ACC112 (cell line): Measurements from ENCODE around the gene NF1.
A peak's percentile ranks its signal among the peaks of the same experiment; 100 is the strongest.
"Not testable (repeated sequence)": the region's sequence is repeated elsewhere in the genome, so short reads cannot be mapped to it uniquely, and the experiment has no call there.

Experiments
- H2AFZ ChIP-seq: fragments of 200-600 bp; sonication (generic); one replicate; pipeline ENCODE4 v1.6.0; 2017; ENCODE audit warnings: antibody characterized with exemption, low read length; ENCODE audit not compliant: unreplicated experiment
- H3K27ac ChIP-seq: fragments of 200-600 bp; sonication (generic); 2 replicates; pipeline ENCODE4 v1.5.1; 2014; ENCODE audit warnings: low read depth, mild to moderate bottlenecking, antibody characterized with exemption, low read length, moderate library complexity
- H3K27me3 ChIP-seq: fragments of 200-600 bp; sonication (generic); 2 replicates; pipeline ENCODE4 v1.6.1; 2014; ENCODE audit warnings: mild to moderate bottlenecking, antibody characterized with exemption, low read length, moderate library complexity, mixed read lengths; ENCODE audit not compliant: insufficient read depth
- H3K36me3 ChIP-seq: fragments of 200-600 bp; sonication (generic); 2 replicates; pipeline ENCODE4 v1.6.1; 2016; ENCODE audit warnings: mild to moderate bottlenecking, antibody characterized with exemption, low read length, moderate library complexity, mixed read lengths; ENCODE audit not compliant: insufficient read depth
- H3K4me1 ChIP-seq: fragments of 200-600 bp; sonication (generic); one replicate; pipeline ENCODE4 v1.6.1; 2016; ENCODE audit warnings: low read length, mixed read lengths; ENCODE audit not compliant: insufficient read depth, unreplicated experiment, control insufficient read depth
- H3K4me3 ChIP-seq: fragments of 200-600 bp; sonication (generic); 2 replicates; pipeline ENCODE4 v1.5.1; 2014; ENCODE audit warnings: mild to moderate bottlenecking, low read depth, low read length
- H3K79me2 ChIP-seq: fragments of 200-600 bp; sonication (generic); one replicate; pipeline ENCODE4 v1.6.0; 2016; ENCODE audit warnings: low read length; ENCODE audit not compliant: control insufficient read depth, unreplicated experiment, insufficient read depth

Gene NF1

GRCh38 chr17:31251105-31251969 is 156.6 kb downstream of the NF1 start:
- peak overlapping the region; percentile 33; the same call in 1 of the 2 replicates for H3K4me3 ChIP-seq
- H3K36me3 ChIP-seq = peaks cover 10% of the 10 kb centered on the region; the same call in 1 of the 2 replicates
- H3K27ac ChIP-seq = peak overlapping the region; percentile 74
- H3K27me3 ChIP-seq = no peaks in the 10 kb centered on the region
- no peak overlapping the region for H2AFZ ChIP-seq
- H3K79me2 ChIP-seq = no peaks in the 10 kb centered on the region
- peaks cover 39% of the 10 kb centered on the region for H3K4me1 ChIP-seq

GRCh38 chr17:31251970-31252328 is 157.2 kb downstream of the NF1 start:
- H3K36me3 ChIP-seq = 0 out of 2 replicates have a peak, but pooled peaks cover 6% of the 10 kb centered on the region
- no peak overlapping the region for H3K27ac ChIP-seq
- peaks cover 39% of the 10 kb centered on the region for H3K4me1 ChIP-seq
- no peaks in the 10 kb centered on the region for H3K27me3 ChIP-seq
- no peaks in the 10 kb centered on the region for H3K79me2 ChIP-seq
- H3K4me3 ChIP-seq = no peak overlapping the region
- H2AFZ ChIP-seq = no peak overlapping the region

- Histone ChIP-seq H3K79me2 (no peaks in the 10 kb centered on the region), H3K27me3 (no peaks in the 10 kb centered on the region), H3K4me1 (peaks cover 39% of the 10 kb centered on the region), H3K27ac (no peak overlapping the region), H3K4me3 (no peak overlapping the region), H2AFZ (no peak overlapping the region), H3K36me3 (0 out of 2 replicates have a peak, but pooled peaks cover 6% of the 10 kb centered on the region)
Measured at GRCh38 chr17:31252741-31253140, 158.0 kb downstream of the NF1 start.

- Histone ChIP-seq H3K27ac (no peak overlapping the region), H3K27me3 (no peaks in the 10 kb centered on the region), H3K4me1 (peaks cover 24% of the 10 kb centered on the region), H3K36me3 (peaks cover 9% of the 10 kb centered on the region; the same call in 1 of the 2 replicates), H2AFZ (no peak overlapping the region), H3K79me2 (no peaks in the 10 kb centered on the region), H3K4me3 (no peak overlapping the region)
Measured at GRCh38 chr17:31254654-31255053, 159.9 kb downstream of the NF1 start.

GRCh38 chr17:31256936-31257335 is 162.2 kb downstream of the NF1 start:
- Histone ChIP-seq H3K79me2 (no peaks in the 10 kb centered on the region), H3K36me3 (peaks cover 11% of the 10 kb centered on the region; the same call in 1 of the 2 replicates), H3K4me1 (peaks cover 3% of the 10 kb centered on the region), H3K27me3 (no peaks in the 10 kb centered on the region), H3K27ac (no peak overlapping the region), H3K4me3 (no peak overlapping the region), H2AFZ (no peak overlapping the region)

GRCh38 chr17:31260151-31260550 is 165.4 kb downstream of the NF1 start:
- H3K36me3 ChIP-seq = peaks cover 12% of the 10 kb centered on the region; the same call in 1 of the 2 replicates
- H2AFZ ChIP-seq = no peak overlapping the region
- H3K27ac ChIP-seq = no peak overlapping the region
- H3K4me3 ChIP-seq = no peak overlapping the region
- no peaks in the 10 kb centered on the region for H3K27me3 ChIP-seq
- H3K4me1 ChIP-seq = no peaks in the 10 kb centered on the region
- no peaks in the 10 kb centered on the region for H3K79me2 ChIP-seq

- no peak overlapping the region for H2AFZ ChIP-seq
- H3K36me3 ChIP-seq = peaks cover 20% of the 10 kb centered on the region; the same call in 1 of the 2 replicates
- no peaks in the 10 kb centered on the region for H3K79me2 ChIP-seq
- no peak overlapping the region for H3K4me3 ChIP-seq
- no peaks in the 10 kb centered on the region for H3K27me3 ChIP-seq
- no peak overlapping the region for H3K27ac ChIP-seq
- H3K4me1 ChIP-seq = no peaks in the 10 kb centered on the region
Measured at GRCh38 chr17:31261601-31262000, 166.8 kb downstream of the NF1 start.

GRCh38 chr17:31262923-31263322 is 168.1 kb downstream of the NF1 start:
- not testable (repeated sequence) for H3K27ac ChIP-seq, H2AFZ ChIP-seq, H3K4me3 ChIP-seq, H3K4me1 ChIP-seq, H3K79me2 ChIP-seq, H3K27me3 ChIP-seq
- H3K36me3 ChIP-seq = peaks cover 20% of the 10 kb centered on the region; the same call in 1 of the 2 replicates

- Histone ChIP-seq H2AFZ (no peak overlapping the region), H3K27me3 (no peaks in the 10 kb centered on the region), H3K27ac (no peak overlapping the region), H3K79me2 (no peaks in the 10 kb centered on the region), H3K4me1 (peaks cover 34% of the 10 kb centered on the region), H3K36me3 (peaks cover 19% of the 10 kb centered on the region; the same call in 1 of the 2 replicates), H3K4me3 (no peak overlapping the region)
Measured at GRCh38 chr17:31266042-31266441, 171.3 kb downstream of the NF1 start.

- H3K4me3 ChIP-seq = peak overlapping the region; percentile 17; the same call in 1 of the 2 replicates
- H3K27me3 ChIP-seq = no peaks in the 10 kb centered on the region
- peak overlapping the region; percentile 81 for H3K27ac ChIP-seq
- peaks cover 20% of the 10 kb centered on the region for H3K36me3 ChIP-seq
- H3K4me1 ChIP-seq = peaks cover 42% of the 10 kb centered on the region
- no peaks in the 10 kb centered on the region for H3K79me2 ChIP-seq
- H2AFZ ChIP-seq = no peak overlapping the region
Measured at GRCh38 chr17:31269036-31269577, 174.3 kb downstream of the NF1 start.

GRCh38 chr17:31269578-31269983 is 174.8 kb downstream of the NF1 start:
- Histone ChIP-seq H3K36me3 (peaks cover 20% of the 10 kb centered on the region), H2AFZ (no peak overlapping the region), H3K79me2 (no peaks in the 10 kb centered on the region), H3K4me1 (peaks cover 47% of the 10 kb centered on the region), H3K27ac (peak overlapping the region; percentile 81), H3K27me3 (no peaks in the 10 kb centered on the region), H3K4me3 (peak overlapping the region; percentile 17; the same call in 1 of the 2 replicates)
